Measurements from ENCODE around the gene XPA.
A peak's percentile ranks its signal among the peaks of the same experiment; 100 is the strongest.
"Not testable (repeated sequence)": the region's sequence is repeated elsewhere in the genome, so short reads cannot be mapped to it uniquely, and the experiment has no call there.

Gene XPA

GRCh38 chr9:97696803-97697601, at the start of gene XPA:
TSS of gene XPA (minus strand) at chr9:97697340. CDS start at chr9:97697292, 48 bp downstream.
- peak; percentile 98 for DNase-seq (ENCODE audit: low read depth)

DNA sequence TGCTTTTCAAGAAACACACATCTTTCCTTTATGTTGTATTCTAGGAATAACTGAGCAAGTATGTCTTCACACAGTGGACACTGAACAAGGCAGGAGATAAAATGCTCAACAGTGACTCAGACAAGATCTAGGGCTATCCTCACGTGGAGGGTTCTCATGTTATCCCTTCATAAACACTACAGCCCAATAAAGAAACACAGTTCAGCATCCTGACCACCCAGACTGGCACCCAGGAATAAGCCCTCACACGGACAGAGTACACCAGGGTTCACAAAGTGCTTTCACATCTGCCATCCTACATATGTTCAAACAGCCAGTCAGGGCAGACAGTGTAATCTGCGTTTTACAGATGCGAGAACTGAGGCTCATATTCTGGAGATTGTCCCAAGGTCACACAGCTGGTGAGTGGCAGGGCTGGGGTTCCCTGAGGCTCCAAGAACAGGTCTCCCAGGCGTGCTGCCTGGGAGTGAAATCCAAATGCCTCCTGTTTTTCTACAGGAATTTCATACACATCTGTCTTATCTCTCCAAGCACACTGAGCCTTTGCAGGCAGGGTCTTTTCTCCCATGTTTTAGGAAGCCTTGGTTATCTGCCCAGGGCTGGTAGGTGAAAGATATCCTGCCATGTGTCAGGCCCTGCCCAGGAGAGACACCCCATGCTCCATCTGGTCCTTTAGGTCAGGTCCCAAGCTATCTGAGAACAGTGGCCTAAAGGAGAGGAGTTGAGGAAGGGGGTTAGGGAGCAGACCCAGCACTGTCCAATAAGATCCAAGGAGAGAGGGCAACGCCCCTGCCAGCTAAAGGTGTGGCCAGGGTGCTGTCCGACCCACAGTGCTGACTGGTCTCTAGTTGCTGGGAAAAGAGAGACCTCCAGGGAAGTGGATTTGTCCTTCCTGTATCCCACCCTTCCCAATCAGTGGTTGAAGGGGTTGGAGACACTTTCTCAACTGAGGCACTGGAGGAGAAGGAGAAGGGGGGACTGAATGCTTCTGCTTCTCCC, 47.9 kb upstream of the XPA start:
- no peak for DNase-seq (ENCODE audit: low read depth)

- not testable (repeated sequence) for DNase-seq (ENCODE audit: low read depth)
These were observed 46.9 kb upstream of the XPA start for GRCh38 chr9:97744025-97744424.

- no peak for DNase-seq (ENCODE audit: low read depth)
These were observed 45.4 kb upstream of the XPA start for GRCh38 chr9:97742545-97742944.

GRCh38 chr9:97741947-97742346, 44.8 kb upstream of the XPA start:
- DNase-seq (ENCODE audit: low read depth): no peak

- peak; percentile 4 for DNase-seq (ENCODE audit: low read depth)
These were observed 44.0 kb upstream of the XPA start for GRCh38 chr9:97740848-97741821.

DNA sequence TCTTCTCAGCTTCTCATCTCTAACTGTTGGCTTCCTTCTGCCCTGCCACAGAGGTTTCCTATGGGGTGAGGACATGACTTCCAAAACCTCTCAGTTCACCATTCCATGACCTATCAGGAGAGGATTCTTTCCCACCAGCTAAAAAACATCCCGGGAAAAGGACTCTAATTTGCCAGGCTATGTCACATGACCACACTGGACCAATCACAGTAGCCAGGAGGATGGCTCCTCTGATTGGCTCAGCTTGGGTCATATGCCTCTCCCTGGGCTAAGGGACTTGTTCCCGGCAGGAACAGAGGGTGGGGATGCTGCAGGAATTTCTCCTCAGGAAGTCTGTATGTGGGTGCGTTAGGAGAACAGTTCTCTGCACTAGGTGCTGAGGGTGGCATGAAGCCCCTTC, 40.3 kb upstream of the XPA start:
- DNase-seq (ENCODE audit: low read depth): no peak

DNA sequence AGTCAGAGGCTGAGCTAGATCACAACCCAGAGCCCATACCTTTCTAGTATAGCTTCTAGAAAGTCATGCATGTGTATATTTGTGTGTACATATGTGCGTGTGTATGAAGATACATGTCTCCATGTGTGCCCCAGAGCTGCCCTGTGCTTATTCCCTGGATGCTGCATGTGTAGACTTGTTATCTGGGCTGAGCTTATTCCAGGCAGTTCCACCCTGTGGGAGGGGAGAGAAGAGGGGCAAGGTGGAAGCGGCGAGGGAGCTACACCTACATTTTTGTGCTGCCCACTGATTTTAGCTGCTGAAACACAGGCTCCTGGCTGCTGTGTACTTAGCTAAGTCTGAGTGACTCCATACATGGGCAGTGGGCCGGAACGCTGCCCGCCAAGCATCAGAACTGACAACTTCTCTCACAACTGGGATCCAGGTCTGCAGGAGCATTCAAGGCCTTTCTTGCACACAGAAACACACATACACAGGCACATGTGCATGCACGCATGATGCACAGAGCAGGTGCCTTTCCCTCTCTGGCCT, 38.0 kb upstream of the XPA start:
- DNase-seq (ENCODE audit: low read depth): no peak

DNA sequence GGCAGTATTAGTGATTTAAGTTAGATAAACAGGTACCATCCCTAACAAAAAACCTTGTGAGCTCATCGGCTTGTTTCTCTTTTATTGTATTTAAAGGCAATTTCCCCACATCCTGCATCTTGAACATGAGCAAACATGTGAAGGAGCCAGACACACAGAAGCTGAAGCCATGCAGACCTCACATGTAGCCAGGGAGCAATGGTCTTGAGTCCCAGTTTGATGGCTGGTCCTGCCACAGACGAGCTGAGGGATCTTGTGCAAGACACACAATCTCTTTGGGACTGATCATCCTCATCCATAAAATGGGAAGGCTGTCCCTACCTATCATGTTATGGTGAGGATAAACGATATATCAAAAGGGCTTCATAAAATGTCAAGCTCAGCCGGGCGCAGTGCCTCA, 29.6 kb upstream of the XPA start:
- no peak for DNase-seq (ENCODE audit: low read depth)

GRCh38 chr9:97723819-97724218, 26.7 kb upstream of the XPA start:
- DNase-seq (ENCODE audit: low read depth): no peak

DNA sequence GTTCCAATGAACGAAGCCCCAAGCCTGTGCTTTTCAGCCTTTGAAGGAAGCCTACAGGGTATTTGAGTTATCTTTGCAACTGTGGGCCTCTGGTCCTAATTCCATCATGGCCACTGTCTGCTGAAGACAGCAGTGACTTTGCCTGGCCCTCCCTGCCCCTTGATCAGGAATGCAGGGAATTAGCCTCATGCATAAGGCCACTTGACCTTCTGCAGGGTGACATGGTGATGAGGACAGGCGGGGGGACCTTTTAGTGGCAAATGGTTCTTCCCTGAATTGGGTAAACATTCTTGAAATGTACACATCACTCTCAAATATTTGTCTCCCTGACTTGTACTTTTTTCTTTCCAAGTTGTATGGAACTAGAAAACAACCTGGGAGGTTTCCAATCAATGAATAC, 25.2 kb upstream of the XPA start:
- DNase-seq (ENCODE audit: low read depth): no peak

- DNase-seq (ENCODE audit: low read depth): no peak
These were observed 24.3 kb upstream of the XPA start for GRCh38 chr9:97721396-97721795.

GRCh38 chr9:97717866-97718265, 20.7 kb upstream of the XPA start:
- no peak for DNase-seq (ENCODE audit: low read depth)

- no peak for DNase-seq (ENCODE audit: low read depth)
These were observed 17.3 kb upstream of the XPA start for GRCh38 chr9:97714435-97714834.

DNA sequence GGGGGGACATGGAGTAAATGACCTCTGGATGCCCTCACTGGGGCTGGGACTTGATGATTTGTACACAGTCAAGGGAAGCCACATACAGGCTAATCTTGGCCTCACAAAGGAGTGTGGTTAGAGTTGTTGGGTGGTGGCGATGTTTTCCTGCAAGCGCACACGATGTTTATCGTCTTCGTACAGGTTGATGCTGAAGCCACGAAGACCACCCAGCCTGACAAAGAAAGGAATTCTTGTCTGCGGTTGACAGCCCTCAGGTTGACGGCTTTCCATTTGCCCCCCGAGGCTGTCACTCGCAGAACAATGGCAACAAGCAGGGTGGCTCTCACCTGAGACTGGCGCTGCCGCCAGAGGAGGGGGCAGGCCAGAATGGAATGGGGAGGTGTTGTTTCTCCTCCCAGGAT, 14.1 kb upstream of the XPA start:
- no peak for DNase-seq (ENCODE audit: low read depth)

- no peak for DNase-seq (ENCODE audit: low read depth)
These were observed 13.4 kb upstream of the XPA start for GRCh38 chr9:97710356-97711222.

DNA sequence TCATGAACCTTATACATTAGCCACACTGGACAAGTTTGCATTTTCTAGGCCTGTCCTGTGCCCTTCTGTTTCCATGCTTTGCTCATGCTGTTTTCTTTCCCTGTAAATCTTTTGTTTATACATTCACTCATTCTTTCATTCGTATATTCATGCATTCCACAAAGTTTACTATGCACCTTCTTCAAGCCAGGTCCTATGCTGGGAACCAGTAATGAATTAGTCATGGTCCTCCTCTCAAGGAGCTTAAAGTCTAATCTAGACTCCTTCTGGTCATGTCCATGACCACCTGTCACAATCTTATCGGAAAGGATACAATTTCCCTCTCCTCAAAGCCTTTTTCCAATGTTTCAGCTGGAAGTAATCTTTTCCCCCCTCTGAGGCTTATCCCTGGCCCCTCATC, 9.1 kb upstream of the XPA start:
- DNase-seq (ENCODE audit: low read depth): no peak

DNA sequence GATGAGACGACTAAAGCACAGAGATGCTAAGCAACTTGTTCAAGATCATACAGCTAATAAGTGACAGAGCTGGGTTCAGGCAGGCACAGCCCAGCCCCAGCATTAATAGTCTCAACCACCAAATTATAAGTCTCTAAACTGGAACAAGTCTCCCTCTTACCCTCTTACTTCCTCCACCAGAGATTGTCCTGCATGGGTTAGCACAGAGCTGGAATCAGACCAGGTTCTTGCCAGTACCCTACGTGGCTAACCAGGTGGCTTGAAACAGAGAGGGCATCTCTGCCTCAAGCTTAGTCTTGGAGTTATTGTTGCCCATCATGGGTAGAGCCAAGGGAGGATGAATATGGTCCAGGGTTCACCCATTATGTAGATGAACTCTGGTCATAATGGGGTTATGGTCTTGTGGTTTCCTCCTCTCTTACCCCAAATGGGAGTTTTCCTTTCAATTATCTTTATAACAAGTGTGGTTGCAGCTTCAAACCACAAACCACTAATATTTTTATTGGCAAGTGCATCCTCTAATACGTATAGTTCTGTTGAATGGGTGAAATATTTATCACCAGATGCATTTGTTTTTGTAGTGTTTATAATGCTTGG, 8.3 kb upstream of the XPA start:
- DNase-seq (ENCODE audit: low read depth): no peak

DNA sequence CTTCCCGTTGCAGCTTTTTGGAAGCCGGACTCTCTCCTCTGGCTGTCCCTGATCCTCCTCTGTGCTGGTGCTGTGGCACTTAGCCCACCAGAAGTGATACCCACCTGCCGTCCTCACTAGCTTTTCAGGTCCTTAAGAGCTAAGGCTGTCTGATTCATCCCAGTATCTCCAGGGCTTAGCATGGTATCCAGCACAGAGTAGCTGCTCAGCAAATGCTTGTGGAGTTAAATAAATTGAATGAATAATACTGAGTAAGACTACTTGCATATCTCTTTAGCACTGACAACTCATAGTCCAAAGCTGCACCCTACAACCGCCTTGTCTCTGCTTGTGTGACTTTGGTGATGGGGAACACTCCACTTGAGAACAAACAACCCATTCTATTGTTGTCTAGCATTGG, 7.7 kb upstream of the XPA start:
- no peak for DNase-seq (ENCODE audit: low read depth)

DNA sequence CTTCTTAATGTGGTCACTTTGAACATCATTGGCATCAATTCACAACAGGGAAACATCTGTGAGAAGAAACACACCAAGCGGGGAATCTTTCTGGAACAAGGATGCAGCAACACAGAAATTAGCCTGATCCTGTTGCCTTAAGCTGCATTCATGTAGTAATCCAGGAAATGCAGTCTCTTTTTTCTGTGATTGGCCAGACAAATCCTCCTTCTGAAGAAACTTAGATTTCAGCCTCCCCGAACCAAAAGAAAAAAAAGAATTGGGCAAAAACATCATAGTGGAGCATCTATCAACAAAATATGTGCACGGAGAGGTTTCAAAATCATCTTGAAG, 7.2 kb upstream of the XPA start:
- DNase-seq (ENCODE audit: low read depth): no peak
